Mesenchymal stem cell (in vitro differentiated cells and primary cell): ENCODE data around the gene SDK2.

Source experiments
- DNase-seq: peaks from one replicate; pipeline ENCODE4 v3.0.0-alpha.2; 2013
- H2AFZ ChIP-seq: one replicate; pipeline ENCODE4 v1.6.1; 2013; ENCODE audit warnings: low read depth, mild to moderate bottlenecking, control low read depth, inconsistent platforms, low read length, moderate library complexity
- H2AK5ac ChIP-seq: 2 replicates; pipeline ENCODE4 v1.6.1; 2013; ENCODE audit warnings: low read length, moderate library complexity, mild to moderate bottlenecking, inconsistent platforms; ENCODE audit not compliant: severe bottlenecking
- H2BK120ac ChIP-seq: one replicate; pipeline ENCODE4 v1.6.1; 2013; ENCODE audit warnings: low read depth, mild to moderate bottlenecking, inconsistent platforms, low read length, moderate library complexity
- H2BK12ac ChIP-seq, 2 experiments: one replicate each; pipeline ENCODE4 v1.6.1; 2013; ENCODE audit warnings: inconsistent platforms in 2 of 2, low read length in 2 of 2, mild to moderate bottlenecking in 2 of 2, moderate library complexity in 2 of 2, control low read depth in 1 of 2
- H2BK15ac ChIP-seq: one replicate; pipeline ENCODE4 v1.6.1; 2013; ENCODE audit warnings: mild to moderate bottlenecking, low read depth, inconsistent platforms; ENCODE audit not compliant: poor library complexity, severe bottlenecking
- H2BK5ac ChIP-seq: 2 replicates; pipeline ENCODE4 v1.6.1; 2013; ENCODE audit warnings: low read depth, mild to moderate bottlenecking, low read length, control low read depth, inconsistent platforms; ENCODE audit not compliant: poor library complexity, severe bottlenecking
- H3K14ac ChIP-seq, 2 experiments: one replicate each; pipeline ENCODE4 v1.6.1; 2013; ENCODE audit warnings: inconsistent platforms in 2 of 2, low read length in 2 of 2, control low read depth in 1 of 2, mild to moderate bottlenecking in 1 of 2, moderate library complexity in 1 of 2
- H3K18ac ChIP-seq, 2 experiments: one replicate each; pipeline ENCODE4 v1.6.1; 2013; ENCODE audit warnings: inconsistent platforms in 2 of 2, low read length in 2 of 2, control low read depth in 1 of 2, low read depth in 1 of 2, mild to moderate bottlenecking in 1 of 2
- H3K23ac ChIP-seq, 2 experiments: one replicate each; pipeline ENCODE4 v1.6.1; 2013; ENCODE audit warnings: inconsistent platforms in 2 of 2, low read length in 2 of 2, mild to moderate bottlenecking in 2 of 2, moderate library complexity in 2 of 2, control low read depth in 1 of 2
- H3K27ac ChIP-seq: 2 replicates; pipeline ENCODE4 v1.5.1; 2013; ENCODE audit warnings: mild to moderate bottlenecking, moderate library complexity, low read length, control low read depth, inconsistent platforms; ENCODE audit not compliant: poor library complexity, severe bottlenecking
- H3K27me3 ChIP-seq, 2 experiments: 2 replicates each; pipeline versions ENCODE4 v1.6.1 to v1.7.0; 2013; ENCODE audit warnings: low read length in 2 of 2, mild to moderate bottlenecking in 2 of 2, moderate library complexity in 2 of 2, control low read depth in 1 of 2, inconsistent platforms in 1 of 2; ENCODE audit not compliant: control insufficient read depth in 1 of 2, insufficient read depth in 1 of 2
- H3K36me3 ChIP-seq, 2 experiments: 2 replicates each; pipeline versions ENCODE4 v1.6.1 to v1.7.0; 2013; ENCODE audit warnings: low read length in 2 of 2, control low read depth in 1 of 2, inconsistent platforms in 1 of 2, low read depth in 1 of 2, mild to moderate bottlenecking in 1 of 2; ENCODE audit not compliant: insufficient read depth in 2 of 2, control insufficient read depth in 1 of 2
- H3K4ac ChIP-seq, 2 experiments: one replicate each; pipeline ENCODE4 v1.6.1; 2013; ENCODE audit warnings: inconsistent platforms in 2 of 2, low read length in 2 of 2, mild to moderate bottlenecking in 2 of 2, moderate library complexity in 2 of 2, control low read depth in 1 of 2, low read depth in 1 of 2
- H3K4me1 ChIP-seq: 2 replicates; pipeline ENCODE4 v1.6.1; 2013; ENCODE audit warnings: low read depth, low read length, control low read depth; ENCODE audit not compliant: control insufficient read depth, insufficient read depth
- H3K4me2 ChIP-seq: 2 replicates; pipeline ENCODE4 v1.6.1; 2013; ENCODE audit warnings: low read length, mild to moderate bottlenecking, inconsistent platforms; ENCODE audit not compliant: poor library complexity, severe bottlenecking
- H3K4me3 ChIP-seq, 2 experiments: 2 replicates each; pipeline versions ENCODE4 v1.5.1 to v1.7.0; 2013; ENCODE audit warnings: low read length in 2 of 2, mild to moderate bottlenecking in 2 of 2, control low read depth in 1 of 2, low read depth in 1 of 2; ENCODE audit not compliant: insufficient read depth in 1 of 2
- H3K79me1 ChIP-seq: replicated peaks from 2 replicates; pipeline ENCODE4 v1.6.1; 2013; ENCODE audit warnings: mild to moderate bottlenecking, control low read depth, low read length, inconsistent platforms; ENCODE audit not compliant: poor library complexity, severe bottlenecking
- H3K9ac ChIP-seq: 2 replicates; pipeline ENCODE4 v1.7.0; 2013; ENCODE audit warnings: mild to moderate bottlenecking, low read length, moderate library complexity
- H3K9me3 ChIP-seq: 2 replicates; pipeline ENCODE4 v1.7.0; 2013; ENCODE audit warnings: mild to moderate bottlenecking, low read length; ENCODE audit not compliant: control insufficient read depth
- H4K8ac ChIP-seq: one replicate; pipeline ENCODE4 v1.6.1; 2013; ENCODE audit warnings: inconsistent platforms, mild to moderate bottlenecking, low read length, moderate library complexity
- H4K91ac ChIP-seq: one replicate; pipeline ENCODE4 v1.6.1; 2013; ENCODE audit warnings: mild to moderate bottlenecking, low read length, inconsistent platforms
- WGBS: methylation state at CpG from one replicate; pipeline ENCODE4 v1.1.7; 2013; ENCODE audit warnings: mixed read lengths; 5-methylcytosine and 5-hydroxymethylcytosine counted together

Gene SDK2

DNA sequence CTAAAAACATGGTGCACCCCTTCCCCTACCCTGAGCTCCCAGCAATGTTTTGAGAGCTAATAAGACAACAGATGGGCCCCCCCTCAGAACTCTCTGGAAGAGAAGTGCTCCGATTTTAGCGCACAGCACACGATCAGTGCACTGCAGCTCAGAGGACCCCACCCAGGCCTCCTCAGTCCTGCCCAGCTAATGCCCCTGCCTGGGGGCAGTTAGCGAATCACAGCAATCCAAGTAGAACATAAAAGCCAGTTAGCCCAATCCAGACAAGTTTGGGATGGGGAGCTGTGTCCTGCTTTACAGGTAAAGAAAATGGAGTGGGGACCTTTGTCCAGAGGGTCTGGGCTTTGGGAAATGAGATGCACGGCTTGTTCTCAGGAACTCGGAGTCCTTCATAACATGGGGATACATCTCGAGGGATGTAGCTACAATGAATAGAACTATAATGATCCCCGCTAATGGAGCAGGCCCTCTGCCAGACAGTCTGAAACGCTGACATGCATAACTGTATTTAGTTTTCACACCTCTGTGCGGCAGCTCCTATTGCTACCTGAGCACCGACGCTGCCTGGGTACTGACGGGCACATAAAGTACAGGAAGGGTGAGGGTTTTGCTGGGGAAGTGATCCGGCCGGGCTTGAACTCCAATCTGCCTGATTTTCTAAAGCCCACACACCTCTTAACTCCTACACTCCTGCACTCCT is 302.7 kb downstream of the SDK2 start:
- no peak overlapping the region for H3K4me3 ChIP-seq
- H3K4ac ChIP-seq, result peak overlapping the region in 1 of 2 experiments; percentile 42
- peak overlapping the region; percentile 54 to 87 for H3K18ac ChIP-seq
- H4K91ac ChIP-seq, result peak overlapping the region; percentile 80
- H3K27ac ChIP-seq, result peak overlapping the region; percentile 69
- H3K36me3 ChIP-seq, result no peaks in the 10 kb centered on the region
- peak overlapping the region; percentile 27 to 65 for H2BK12ac ChIP-seq
- peaks cover 38% of the 10 kb centered on the region for H3K4me1 ChIP-seq
- peak overlapping the region; percentile 64 for H2AK5ac ChIP-seq
- H3K4me2 ChIP-seq, result no peak overlapping the region
- H2BK5ac ChIP-seq, result no peak overlapping the region
- H3K27me3 ChIP-seq, result no peaks in the 10 kb centered on the region
- H2BK15ac ChIP-seq, result peak overlapping the region; percentile 98
- WGBS, result 65% methylated on average over 15 of the region's 15 CpGs
- no peak overlapping the region for H3K23ac ChIP-seq
- no peak overlapping the region for H3K14ac ChIP-seq
- H3K9ac ChIP-seq, result no peak overlapping the region
- no peaks in the 10 kb centered on the region for H3K79me1 ChIP-seq
- peak overlapping the region; percentile 53 for H4K8ac ChIP-seq
- H3K9me3 ChIP-seq, result no peaks in the 10 kb centered on the region
- DNase-seq, result no peak
- peak overlapping the region; percentile 64 for H2BK120ac ChIP-seq
- H2AFZ ChIP-seq, result no peak overlapping the region

- WGBS, result 22% methylated on average over 6 of the region's 7 CpGs
- no peak overlapping the region for H2BK12ac ChIP-seq
- no peak overlapping the region for H3K4me2 ChIP-seq
- H3K4me1 ChIP-seq, result peaks cover 40% of the 10 kb centered on the region
- H3K9me3 ChIP-seq, result no peaks in the 10 kb centered on the region
- H2BK5ac ChIP-seq, result no peak overlapping the region
- H3K27ac ChIP-seq, result peak overlapping the region; percentile 33
- no peak overlapping the region for H2AFZ ChIP-seq
- no peak overlapping the region for H2AK5ac ChIP-seq
- H3K23ac ChIP-seq, result no peak overlapping the region
- no peak overlapping the region for H3K18ac ChIP-seq
- H3K9ac ChIP-seq, result peak overlapping the region; percentile 72
- no peak overlapping the region for H3K14ac ChIP-seq
- H3K4me3 ChIP-seq, result no peak overlapping the region
- H3K36me3 ChIP-seq, result no peaks in the 10 kb centered on the region
- H3K79me1 ChIP-seq, result no peaks in the 10 kb centered on the region
- no peak overlapping the region for H4K91ac ChIP-seq
- no peak overlapping the region for H2BK120ac ChIP-seq
- H2BK15ac ChIP-seq, result no peak overlapping the region
- no peaks in the 10 kb centered on the region for H3K27me3 ChIP-seq
- no peak overlapping the region for H4K8ac ChIP-seq
- no peak overlapping the region for H3K4ac ChIP-seq
- DNase-seq, result peak; percentile 97
Measured at GRCh38 chr17:73340093-73340596, 304.1 kb downstream of the SDK2 start.

DNA sequence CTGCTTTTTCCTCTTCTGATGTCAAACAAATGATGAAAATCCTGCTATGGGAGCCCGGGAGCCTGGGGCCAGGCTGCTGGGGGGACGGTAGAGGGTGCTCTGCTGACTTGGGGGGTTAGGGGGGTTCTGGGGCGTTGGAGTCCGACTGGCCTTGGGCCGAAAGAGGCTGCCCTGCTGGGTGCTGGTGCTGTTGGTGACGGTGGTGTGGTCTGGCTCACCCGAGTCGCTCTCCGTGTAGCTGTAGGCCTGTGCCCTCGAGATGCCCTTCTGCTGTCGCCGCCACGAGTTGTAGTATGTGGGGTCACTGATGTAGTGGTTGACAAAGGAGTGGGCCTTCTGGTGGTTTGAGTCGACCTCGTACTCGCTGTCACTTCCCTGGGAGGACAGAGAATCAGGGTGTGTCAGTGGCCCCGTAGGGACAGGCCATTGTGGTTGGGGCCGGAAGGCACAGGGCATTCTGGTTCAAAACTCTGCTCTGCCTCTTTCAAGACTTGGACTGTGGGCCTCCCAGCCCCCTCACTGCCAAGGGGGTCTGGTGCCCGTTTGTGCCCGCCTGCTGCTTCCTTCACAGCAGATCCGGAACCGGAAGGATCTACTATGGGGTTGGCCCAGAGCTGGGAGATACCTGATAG is 305.6 kb downstream of the SDK2 start:
- H3K14ac ChIP-seq, result peak overlapping the region in 1 of 2 experiments; percentile 37

DNA sequence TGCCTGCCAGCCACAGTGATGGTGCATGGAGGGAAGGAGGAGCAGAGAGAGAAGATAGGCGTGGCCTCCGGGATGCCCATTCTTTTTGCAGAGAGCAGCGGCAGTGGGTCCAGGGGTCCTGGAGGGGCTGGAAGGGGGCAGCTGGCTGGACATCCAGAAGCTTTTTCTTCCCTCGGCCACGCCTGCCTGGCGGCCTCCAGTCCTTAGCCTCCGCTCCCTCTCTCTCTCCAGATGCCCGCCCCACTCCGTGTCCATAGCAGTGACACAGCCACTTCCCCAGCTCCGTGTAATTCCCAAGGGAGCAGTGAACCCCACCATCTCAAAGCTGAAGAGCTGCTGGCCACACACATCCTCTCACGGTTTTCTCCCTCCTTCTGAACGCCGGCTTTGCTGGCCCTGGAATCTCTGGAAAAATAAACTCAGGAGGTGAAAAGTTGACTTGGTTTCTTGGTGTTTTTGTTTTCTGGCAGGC is 306.2 kb downstream of the SDK2 start:
- Histone ChIP-seq H3K36me3 (no peaks in the 10 kb centered on the region), H4K91ac (peak overlapping the region; percentile 68), H2BK12ac (peak overlapping the region in 1 of 2 experiments; percentile 29), H3K9ac (peak overlapping the region; percentile 31), H2AFZ (no peak overlapping the region), H3K4me1 (peaks cover 24% of the 10 kb centered on the region), H2AK5ac (no peak overlapping the region), H3K4ac (peak overlapping the region; percentile 35 to 73), H2BK15ac (peak overlapping the region; percentile 84), H3K79me1 (no peaks in the 10 kb centered on the region), H3K9me3 (no peaks in the 10 kb centered on the region), H3K27ac (no peak overlapping the region), H2BK120ac (peak overlapping the region; percentile 81), H3K4me3 (peak overlapping the region in 1 of 2 experiments; percentile 19), H3K23ac (peak overlapping the region in 1 of 2 experiments; percentile 37), H3K18ac (peak overlapping the region; percentile 44 to 85), H4K8ac (peak overlapping the region; percentile 87), H3K14ac (peak overlapping the region in 1 of 2 experiments; percentile 31), H3K27me3 (no peaks in the 10 kb centered on the region), H2BK5ac (no peak overlapping the region), H3K4me2 (no peak overlapping the region)
- DNase-seq, result peak; percentile 65
- 61% methylated on average over 11 of the region's 13 CpGs for WGBS

More for the DNA sequence above, 305.6 kb downstream of the SDK2 start:
- H4K91ac ChIP-seq, result peak overlapping the region; percentile 90
- no peaks in the 10 kb centered on the region for H3K36me3 ChIP-seq
- peak overlapping the region; percentile 29 to 66 for H2BK12ac ChIP-seq
- no peak overlapping the region for H3K23ac ChIP-seq
- H2BK15ac ChIP-seq, result no peak overlapping the region
- no peak overlapping the region for H2BK5ac ChIP-seq
- no peaks in the 10 kb centered on the region for H3K79me1 ChIP-seq
- DNase-seq, result no peak
- peak overlapping the region; percentile 71 to 79 for H3K18ac ChIP-seq
- H4K8ac ChIP-seq, result peak overlapping the region; percentile 87
- peak overlapping the region in 1 of 2 experiments; percentile 19 for H3K4me3 ChIP-seq
- no peak overlapping the region for H3K27ac ChIP-seq
- no peaks in the 10 kb centered on the region for H3K9me3 ChIP-seq
- peak overlapping the region; percentile 45 to 73 for H3K4ac ChIP-seq
- no peaks in the 10 kb centered on the region for H3K27me3 ChIP-seq
- H2AFZ ChIP-seq, result no peak overlapping the region
- H3K4me2 ChIP-seq, result no peak overlapping the region
- H2AK5ac ChIP-seq, result no peak overlapping the region
- peak overlapping the region; percentile 81 for H2BK120ac ChIP-seq
- H3K9ac ChIP-seq, result peak overlapping the region; percentile 31
- peaks cover 30% of the 10 kb centered on the region for H3K4me1 ChIP-seq
- 91% methylated on average over 20 of the region's 22 CpGs for WGBS
